H1 (cell line): ENCODE measurements around the gene SLC7A8. TPM values are rescaled to one million over a fixed set of nuclear protein-coding genes. Genes with fewer than 3 reads are reported as not detected.

Experiments
- CTCF ChIA-PET: fragments of 300-600 bp; sonication (Branson Sonifier 250); formaldehyde crosslinking; loops from one replicate; lab custom pipeline; 2021; ENCODE audit not compliant: partially characterized antibody; lab: Charles Lee
- POLR2A ChIA-PET: fragments of 300-600 bp; sonication (Branson Sonifier 250); formaldehyde crosslinking; loops from one replicate; lab custom pipeline; 2021; ENCODE audit warnings: inconsistent platforms; ENCODE audit not compliant: partially characterized antibody; lab: Charles Lee
- DNase-seq, 2 experiments: peaks; one replicate each; pipeline versions ENCODE4 v3.0.0 to v3.0.0-alpha.2; 2010 to 2022; ENCODE audit warnings: low spot score in 2 of 2, low read depth in 1 of 2, mixed read lengths in 1 of 2
- FAIRE-seq: peaks from 2 replicates; lab custom pipeline; 2011; peaks lifted over from hg19 to GRCh38; lab: Jason Lieb, UNC
- H2AFZ ChIP-seq: 2 replicates; pipeline ENCODE4 v1.8.1; 2012; ENCODE audit warnings: low read length, inconsistent platforms
- H2AK5ac ChIP-seq: 2 replicates; pipeline ENCODE4 v1.6.1; 2013; ENCODE audit warnings: low read depth, low read length
- H2BK120ac ChIP-seq: replicated peaks from 2 replicates; pipeline ENCODE3; 2013; ENCODE audit warnings: low read depth, low read length, inconsistent platforms
- H2BK12ac ChIP-seq: 2 replicates; pipeline ENCODE4 v1.6.1; 2013; ENCODE audit warnings: low read depth, low read length
- H2BK15ac ChIP-seq: 2 replicates; pipeline ENCODE4 v1.6.1; 2013; ENCODE audit warnings: low read length
- H2BK20ac ChIP-seq: 2 replicates; pipeline ENCODE4 v1.6.1; 2013; ENCODE audit warnings: low read length
- H2BK5ac ChIP-seq: 2 replicates; pipeline ENCODE4 v1.6.1; 2013; ENCODE audit warnings: low read depth, low read length
- H3K14ac ChIP-seq: 2 replicates; pipeline ENCODE4 v1.6.1; 2013; ENCODE audit warnings: inconsistent platforms; ENCODE audit not compliant: insufficient read length
- H3K18ac ChIP-seq: 2 replicates; pipeline ENCODE4 v1.6.1; 2013; ENCODE audit warnings: low read length; ENCODE audit errors: extremely low read depth
- H3K23ac ChIP-seq: 2 replicates; pipeline ENCODE4 v1.6.1; 2013; ENCODE audit warnings: inconsistent platforms; ENCODE audit not compliant: insufficient read length
- H3K23me2 ChIP-seq: 2 replicates; pipeline ENCODE4 v1.6.1; 2013; ENCODE audit warnings: low read depth, low read length
- H3K27ac ChIP-seq: 2 replicates; pipeline ENCODE4 v1.6.1; 2011; ENCODE audit warnings: low read depth, low read length, inconsistent platforms
- H3K27me3 ChIP-seq, 4 experiments: replicated peaks in 1 of 4; 1 replicate in 1 of 4; 2 replicates in 3 of 4; pipeline versions ENCODE4 v1.6.1 to v1.8.1; 2011 to 2013; ENCODE audit warnings: low read length in 3 of 4, mild to moderate bottlenecking in 3 of 4, inconsistent platforms in 2 of 4, mixed read lengths in 2 of 4, moderate library complexity in 1 of 4; ENCODE audit not compliant: control insufficient read depth in 3 of 4, insufficient read depth in 3 of 4; ENCODE audit errors: extremely low read depth in 1 of 4
- H3K36me3 ChIP-seq, 4 experiments: 2 replicates each; pipeline versions ENCODE4 v1.6.1 to v1.8.1; 2011 to 2013; ENCODE audit warnings: mild to moderate bottlenecking in 4 of 4, low read length in 3 of 4, moderate library complexity in 2 of 4, control low read depth in 1 of 4, inconsistent platforms in 1 of 4; ENCODE audit not compliant: insufficient read depth in 4 of 4, control insufficient read depth in 2 of 4
- H3K4ac ChIP-seq: replicated peaks from 2 replicates; pipeline ENCODE3; 2013; ENCODE audit warnings: low read length, low read depth, mixed read lengths, inconsistent platforms; ENCODE audit not compliant: insufficient read length
- H3K4me1 ChIP-seq, 4 experiments: replicated peaks in 1 of 4; 1 replicate in 1 of 4; 2 replicates in 3 of 4; pipeline versions ENCODE4 v1.6.1 to v1.8.1; 2011 to 2013; ENCODE audit warnings: low read length in 3 of 4, inconsistent platforms in 2 of 4, mixed read lengths in 1 of 4; ENCODE audit not compliant: insufficient read depth in 4 of 4, control insufficient read depth in 3 of 4
- H3K4me2 ChIP-seq, 2 experiments: 2 replicates each; pipeline versions ENCODE4 v1.6.1 to v1.8.1; 2011 to 2013; ENCODE audit warnings: low read depth in 2 of 2, low read length in 2 of 2, control low read depth in 1 of 2, inconsistent platforms in 1 of 2, mild to moderate bottlenecking in 1 of 2; ENCODE audit not compliant: insufficient read depth in 1 of 2
- H3K4me3 ChIP-seq, 4 experiments: fragments of 200-600, 300-600 bp in 1 of 4; sonication (generic), shearing (Covaris generic), sonication (Bioruptor Twin) in 1 of 4; 2 replicates each; pipeline versions ENCODE4 v1.5.1 to v1.8.1; 2011 to 2016; ENCODE audit warnings: low read length in 4 of 4, low read depth in 3 of 4, control low read depth in 2 of 4, inconsistent platforms in 2 of 4, mild to moderate bottlenecking in 2 of 4, mixed read lengths in 1 of 4, moderate library complexity in 1 of 4; ENCODE audit not compliant: insufficient read depth in 2 of 4; ENCODE audit errors: extremely low read depth in 1 of 4
- H3K56ac ChIP-seq: replicated peaks from 2 replicates; pipeline ENCODE3; 2013; ENCODE audit warnings: low read depth, mild to moderate bottlenecking, mixed read lengths, low read length, inconsistent platforms; ENCODE audit not compliant: insufficient read length
- H3K79me1 ChIP-seq: 2 replicates; pipeline ENCODE4 v1.6.1; 2013; ENCODE audit warnings: low read depth, low read length, control low read depth
- H3K79me2 ChIP-seq, 2 experiments: 2 replicates each; pipeline versions ENCODE4 v1.6.1 to v1.8.1; 2012 to 2013; ENCODE audit warnings: low read length in 2 of 2, mild to moderate bottlenecking in 2 of 2, inconsistent platforms in 1 of 2; ENCODE audit not compliant: insufficient read depth in 2 of 2, control insufficient read depth in 1 of 2
- H3K9ac ChIP-seq, 4 experiments: replicated peaks in 1 of 4; 1 replicate in 1 of 4; 2 replicates in 3 of 4; pipeline versions ENCODE4 v1.6.1 to v1.8.1; 2011 to 2013; ENCODE audit warnings: low read depth in 3 of 4, low read length in 3 of 4, control low read depth in 2 of 4, mild to moderate bottlenecking in 2 of 4, moderate library complexity in 2 of 4, inconsistent platforms in 1 of 4; ENCODE audit errors: extremely low read depth in 1 of 4
- H3K9me3 ChIP-seq, 2 experiments: 2 replicates each; pipeline versions ENCODE4 v1.6.1 to v1.8.1; 2012 to 2013; ENCODE audit warnings: mild to moderate bottlenecking in 2 of 2, moderate library complexity in 2 of 2, control low read depth in 1 of 2, inconsistent platforms in 1 of 2, low read depth in 1 of 2, low read length in 1 of 2, mixed read lengths in 1 of 2; ENCODE audit not compliant: insufficient read depth in 2 of 2
- H4K20me1 ChIP-seq, 2 experiments: replicated peaks in 1 of 2; 2 replicates each; pipeline versions ENCODE3 to v1.8.1; 2011 to 2013; ENCODE audit warnings: inconsistent platforms in 2 of 2, low read length in 2 of 2, mild to moderate bottlenecking in 1 of 2; ENCODE audit not compliant: insufficient read depth in 2 of 2, control insufficient read depth in 1 of 2
- H4K5ac ChIP-seq: 2 replicates; pipeline ENCODE4 v1.6.1; 2013; ENCODE audit warnings: low read length, low read depth, mixed read lengths, inconsistent platforms; ENCODE audit not compliant: insufficient read length
- H4K8ac ChIP-seq: 2 replicates; pipeline ENCODE4 v1.8.0; 2013; ENCODE audit warnings: mild to moderate bottlenecking, moderate library complexity, low read length, inconsistent platforms; ENCODE audit not compliant: insufficient read depth; ENCODE audit errors: extremely low read depth
- H4K91ac ChIP-seq: replicated peaks from 2 replicates; pipeline ENCODE3; 2013; ENCODE audit warnings: low read length, mixed read lengths, inconsistent platforms; ENCODE audit not compliant: insufficient read length
- ASH2L ChIP-seq: fragments of 200-600, 300-600 bp; sonication (generic); IDR thresholded peaks from one replicate; pipeline ENCODE4 v1.7.1; 2017; ENCODE audit warnings: low read length
- ATF2 ChIP-seq: IDR thresholded peaks from 2 replicates; pipeline ENCODE4 v1.6.1; 2012; ENCODE audit warnings: low read length, inconsistent platforms
- CTCF ChIP-seq, 3 experiments: IDR thresholded peaks; 1 replicate in 2 of 3; 2 replicates in 1 of 3; pipeline versions ENCODE4 v1.5.1 to v1.6.1; 2011; ENCODE audit warnings: low read length in 3 of 3, mild to moderate bottlenecking in 3 of 3, inconsistent platforms in 2 of 3, low read depth in 1 of 3, moderate library complexity in 1 of 3; ENCODE audit not compliant: insufficient read depth in 1 of 3; ENCODE audit errors: control extremely low read depth in 1 of 3
- KDM5A ChIP-seq: fragments of 200-600 bp; IDR thresholded peaks from 2 replicates; pipeline ENCODE4 v1.7.1; 2012; ENCODE audit warnings: mild to moderate bottlenecking, low read length, inconsistent platforms, mixed read lengths
- SIX5 ChIP-seq: IDR thresholded peaks from 2 replicates; pipeline ENCODE4 v1.6.1; 2011; ENCODE audit warnings: mild to moderate bottlenecking, low read depth, low read length
- SP4 ChIP-seq: IDR thresholded peaks from 2 replicates; pipeline ENCODE4 v1.6.1; 2012; ENCODE audit warnings: low read length, inconsistent platforms
- SUZ12 ChIP-seq: fragments of 200-600 bp; sonication (generic); IDR thresholded peaks from 2 replicates; pipeline ENCODE4 v1.6.1; 2012; ENCODE audit warnings: mild to moderate bottlenecking, inconsistent platforms, low read length, moderate library complexity, mixed read lengths
- TBP ChIP-seq: IDR thresholded peaks from 2 replicates; pipeline ENCODE4 v1.6.1; 2011; ENCODE audit warnings: low read depth, low read length, improper control_type of control experiment
- WGBS, 2 experiments: shearing (Covaris generic) in 1 of 2; methylation state at CpG; one replicate each; pipeline versions ENCODE4 v1.1.6 to v1.1.7; 2013 to 2015; ENCODE audit warnings: low lambda C conversion rate in 2 of 2, mixed read lengths in 2 of 2, inconsistent platforms in 1 of 2, low coverage in 1 of 2, missing lambda C conversion rate in 1 of 2; ENCODE audit not compliant: insufficient replicate concordance in 2 of 2, insufficient coverage in 1 of 2, insufficient read length in 1 of 2; ENCODE audit errors: extremely low coverage in 1 of 2, missing lambda C conversion rate in 1 of 2; 5-methylcytosine and 5-hydroxymethylcytosine counted together
- polyA plus RNA-seq, 7 experiments: library from polyadenylated mRNA; depleted of rRNA in 3 of 7; stranded (reverse) in 5 of 7; unstranded in 2 of 7; fragments of >200 nt in 5 of 7; fragments of 200-250 nt in 2 of 7; gene quantifications; 1 replicate in 5 of 7; 2 replicates in 1 of 7; 4 replicates in 1 of 7; pipeline versions ENCODE4 v1.2.1 to v1.2.3, GENCODE V29; 2011 to 2013; ENCODE audit warnings: missing spikeins in 2 of 7, mixed read lengths in 2 of 7
- total RNA-seq: library from RNA; stranded (reverse); fragmentation: NEBNext Ultra II Directional; extraction: Animal tissue kit (Norgen Biotek cat#: 25700); gene quantifications from 2 replicates; pipeline ENCODE4 v1.2.1, GENCODE V29; 2021
- TF ChIP-seq, protein P1 (sequence below): IDR thresholded peaks from 2 replicates; pipeline ENCODE4 v1.6.1; 2011; ENCODE audit warnings: low read depth, mild to moderate bottlenecking, low read length; ENCODE audit not compliant: insufficient read depth

Gene SLC7A8
- total and polyA plus RNA-seq, 2 of the 8 experiments (the other 6 are each of a cell fraction or from before 2014, with no cell fraction given) = 182 to 204 TPM

DNA sequence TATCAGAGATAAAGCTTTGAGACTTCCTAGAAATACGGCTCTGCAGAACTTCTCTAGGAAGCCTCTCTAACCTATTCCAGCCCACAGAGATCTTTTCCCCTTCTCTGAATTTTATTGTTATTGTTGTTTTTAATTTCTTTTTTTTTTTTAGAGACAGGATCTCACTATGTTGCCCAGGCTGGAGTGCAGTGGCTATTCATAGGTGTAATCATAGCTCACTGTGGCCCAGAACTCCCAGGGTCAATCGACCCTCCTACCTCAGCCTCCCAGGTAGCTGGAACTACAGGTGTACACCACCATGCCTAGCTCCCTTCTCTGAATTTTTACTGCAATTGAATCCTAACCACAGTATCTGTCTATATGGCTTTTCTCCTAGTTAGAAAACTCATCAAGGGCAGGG, 19.6 kb downstream of the SLC7A8 start:
- no peak overlapping the region for H2BK20ac ChIP-seq
- no peak overlapping the region for H4K91ac ChIP-seq
- no peak overlapping the region for H4K5ac ChIP-seq
- no peak overlapping the region for H3K4me3 ChIP-seq
- H3K9me3 ChIP-seq = no peaks in the 10 kb centered on the region
- H3K27me3 ChIP-seq = no peaks in the 10 kb centered on the region
- no peak overlapping the region for H3K18ac ChIP-seq
- no peak overlapping the region for H3K27ac ChIP-seq
- ChIA-PET CTCF (interaction anchor here (1.1 to 4.8 kb wide), 10 partner anchors 9 to 216 kb away, joined by 3 to 46 read pairs (median 6); no protein-coding TSS in a partner anchor), POLR2A (interaction anchor here (0.6 to 3.1 kb wide), 12 partner anchors 8 to 1051 kb away, joined by 3 to 15 read pairs (median 4); partner anchors contain the start of genes HOMEZ, PABPN1 and SLC7A8)
- H3K79me1 ChIP-seq = peaks cover 4% of the 10 kb centered on the region; the same call in 1 of the 2 replicates
- H3K4me2 ChIP-seq = no peak overlapping the region
- no peak overlapping the region for H3K56ac ChIP-seq
- no peak overlapping the region for H2BK5ac ChIP-seq
- H4K20me1 ChIP-seq = no peaks in the 10 kb centered on the region
- H3K4ac ChIP-seq = no peak overlapping the region
- no peak overlapping the region for H3K14ac ChIP-seq
- H3K23me2 ChIP-seq = no peaks in the 10 kb centered on the region
- H3K36me3 ChIP-seq = peaks cover 7 to 48% (median 37%) of the 10 kb centered on the region in 4 experiments
- peaks cover 0 to 3% of the 10 kb centered on the region in 2 experiments; a peak in 2 of 4 replicates for H3K79me2 ChIP-seq
- no peak overlapping the region for H2BK12ac ChIP-seq
- no peak overlapping the region for H3K23ac ChIP-seq
- 93% methylated on average over 2 of the region's 2 CpGs; no CpG with 5 or more reads in 1 of the 2 experiments for WGBS, 2 experiments
- no peak overlapping the region for H3K9ac ChIP-seq
- no peak overlapping the region for H2AK5ac ChIP-seq
- H2AFZ ChIP-seq = no peak overlapping the region
- FAIRE-seq (no peak), DNase-seq (no peak)
- H2BK15ac ChIP-seq = no peak overlapping the region
- peaks cover 9 to 29% (median 16%) of the 10 kb centered on the region in 4 experiments for H3K4me1 ChIP-seq
- H4K8ac ChIP-seq = no peak overlapping the region
- H2BK120ac ChIP-seq = no peak overlapping the region
- TF ChIP-seq SIX5 (no peak), SP4 (no peak), ATF2 (no peak), SUZ12 (no peak), TBP (no peak), ASH2L (no peak), CTCF (IDR thresholded peaks at IDR 0.05; ENCODE audit: control extremely low read depth in 1 of 3, insufficient read depth in 1 of 3, low read depth in 1 of 3, low read length in 3 of 3) (no peak), KDM5A (no peak)
- TF ChIP-seq, protein P1, sequence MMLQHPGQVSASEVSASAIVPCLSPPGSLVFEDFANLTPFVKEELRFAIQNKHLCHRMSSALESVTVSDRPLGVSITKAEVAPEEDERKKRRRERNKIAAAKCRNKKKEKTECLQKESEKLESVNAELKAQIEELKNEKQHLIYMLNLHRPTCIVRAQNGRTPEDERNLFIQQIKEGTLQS = no peak
